Tibial nerve (tissue), 4 donors: ENCODE data around the gene OR7G1. TPM values are rescaled to one million over a fixed set of nuclear protein-coding genes. Genes with fewer than 3 reads are reported as not detected.

ENCODE experiments used
- DNase-seq, 2 donors: peaks; one replicate each; pipeline ENCODE4 v3.0.0-alpha.2; 2019; ENCODE audit warnings: low spot score in 2 of 2
- H3K27ac ChIP-seq, 4 donors: fragments of 200-600 bp; sonication (generic) in 3 of 4; one replicate each; pipeline ENCODE4 v1.5.1; 2017 to 2019; ENCODE audit warnings: mild to moderate bottlenecking in 1 of 4
- H3K27me3 ChIP-seq, 2 donors: fragments of 200-600 bp; sonication (generic) in 1 of 2; one replicate each; pipeline versions ENCODE4 v1.5.1 to v1.6.0; 2017 to 2019
- H3K36me3 ChIP-seq, 3 donors: fragments of 200-600 bp; sonication (generic); one replicate each; pipeline ENCODE4 v1.5.1; 2018 to 2019
- H3K4me1 ChIP-seq, 4 donors: fragments of 200-600 bp; sonication (generic) in 3 of 4; one replicate each; pipeline ENCODE4 v1.5.1; 2017 to 2019
- H3K4me3 ChIP-seq, 4 donors: fragments of 200-600 bp; sonication (generic) in 3 of 4; one replicate each; pipeline ENCODE4 v1.5.1; 2017 to 2019; ENCODE audit warnings: mild to moderate bottlenecking in 1 of 4, moderate library complexity in 1 of 4
- H3K9me3 ChIP-seq, 4 donors: fragments of 200-600 bp; sonication (generic) in 3 of 4; one replicate each; pipeline ENCODE4 v1.5.1; 2017 to 2019
- EP300 ChIP-seq, 2 donors: sonication (generic); formaldehyde crosslinking; IDR thresholded peaks; one replicate each; pipeline ENCODE4 v1.6.1; 2017; ENCODE audit warnings: antibody characterized with exemption in 2 of 2, mild to moderate bottlenecking in 1 of 2
- POLR2A ChIP-seq, 2 donors: fragments of 450-650 bp; IDR thresholded peaks; one replicate each; pipeline ENCODE4 v1.6.1; 2017; ENCODE audit warnings: antibody characterized with exemption in 2 of 2, mild to moderate bottlenecking in 2 of 2, moderate library complexity in 2 of 2
- WGBS, 2 donors: methylation state at CpG; one replicate each; pipeline ENCODE4 v1.1.5; 2018; 5-methylcytosine and 5-hydroxymethylcytosine counted together
- total RNA-seq, 4 donors: library from RNA; depleted of rRNA; stranded (reverse); fragments of >200 nt; gene quantifications; one replicate each; pipeline ENCODE4 v1.1.0, GENCODE V29; 2016
- TF ChIP-seq, protein P1 (sequence below), 5 experiments: fragments of 200-600 bp in 3 of 5; fragments of 450-650 bp in 2 of 5; sonication (generic) in 3 of 5; IDR thresholded peaks; one replicate each; pipeline ENCODE4 v1.5.1; 2016 to 2019; ENCODE audit warnings: antibody characterized with exemption in 5 of 5, mild to moderate bottlenecking in 3 of 5, moderate library complexity in 2 of 5

Gene OR7G1
- total RNA-seq, 4 donors from 2014 or later: not detected

DNA sequence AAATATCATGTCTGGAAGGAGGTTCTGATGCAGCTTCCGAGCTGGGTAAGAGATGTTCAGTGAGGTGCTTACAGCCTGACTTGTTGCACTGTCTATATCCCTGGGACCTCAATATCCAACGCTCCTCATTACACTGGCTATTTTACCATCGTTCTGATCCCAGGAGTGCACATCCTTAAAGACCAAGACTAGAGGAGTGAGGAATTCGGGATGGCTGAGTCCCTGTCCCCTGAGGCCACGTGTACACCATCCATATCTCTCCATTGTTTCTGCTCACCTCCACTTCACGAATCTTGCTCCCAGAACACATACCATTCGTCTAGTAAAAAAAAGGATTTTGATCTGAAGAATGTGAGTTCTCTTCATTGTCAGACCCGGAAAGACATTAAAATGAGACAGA lies 8.2 kb downstream of the OR7G1 start, which contains the start of gene OR7G2:
Gene OR7G2 (minus strand): TSS at position 101 of the 400 bp plus-strand sequence. CDS start 4,232 bp downstream, outside the sequence.
- H3K27ac ChIP-seq: no peak within 1 kb of the TSS
- H3K27me3 ChIP-seq: no peaks in the 10 kb centered on the region
- TF ChIP-seq, protein P1, sequence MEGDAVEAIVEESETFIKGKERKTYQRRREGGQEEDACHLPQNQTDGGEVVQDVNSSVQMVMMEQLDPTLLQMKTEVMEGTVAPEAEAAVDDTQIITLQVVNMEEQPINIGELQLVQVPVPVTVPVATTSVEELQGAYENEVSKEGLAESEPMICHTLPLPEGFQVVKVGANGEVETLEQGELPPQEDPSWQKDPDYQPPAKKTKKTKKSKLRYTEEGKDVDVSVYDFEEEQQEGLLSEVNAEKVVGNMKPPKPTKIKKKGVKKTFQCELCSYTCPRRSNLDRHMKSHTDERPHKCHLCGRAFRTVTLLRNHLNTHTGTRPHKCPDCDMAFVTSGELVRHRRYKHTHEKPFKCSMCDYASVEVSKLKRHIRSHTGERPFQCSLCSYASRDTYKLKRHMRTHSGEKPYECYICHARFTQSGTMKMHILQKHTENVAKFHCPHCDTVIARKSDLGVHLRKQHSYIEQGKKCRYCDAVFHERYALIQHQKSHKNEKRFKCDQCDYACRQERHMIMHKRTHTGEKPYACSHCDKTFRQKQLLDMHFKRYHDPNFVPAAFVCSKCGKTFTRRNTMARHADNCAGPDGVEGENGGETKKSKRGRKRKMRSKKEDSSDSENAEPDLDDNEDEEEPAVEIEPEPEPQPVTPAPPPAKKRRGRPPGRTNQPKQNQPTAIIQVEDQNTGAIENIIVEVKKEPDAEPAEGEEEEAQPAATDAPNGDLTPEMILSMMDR (IDR thresholded peaks at IDR 0.05): no peak
- no peak for TF ChIP-seq EP300 (IDR thresholded peaks at IDR 0.05)
- TF ChIP-seq POLR2A (IDR thresholded peaks at IDR 0.05): no peak
- no peaks in the 10 kb centered on the region for H3K4me1 ChIP-seq
- H3K36me3 ChIP-seq: no peaks in the 10 kb centered on the region
- peaks cover 0 to 2% (median 0%) of the 10 kb centered on the region in 4 donors for H3K9me3 ChIP-seq
- no peak for DNase-seq
- 61 to 64% methylated on average over 8 of the region's 8 CpGs for WGBS, 2 donors
- H3K4me3 ChIP-seq: no peak within 1 kb of the TSS

DNA sequence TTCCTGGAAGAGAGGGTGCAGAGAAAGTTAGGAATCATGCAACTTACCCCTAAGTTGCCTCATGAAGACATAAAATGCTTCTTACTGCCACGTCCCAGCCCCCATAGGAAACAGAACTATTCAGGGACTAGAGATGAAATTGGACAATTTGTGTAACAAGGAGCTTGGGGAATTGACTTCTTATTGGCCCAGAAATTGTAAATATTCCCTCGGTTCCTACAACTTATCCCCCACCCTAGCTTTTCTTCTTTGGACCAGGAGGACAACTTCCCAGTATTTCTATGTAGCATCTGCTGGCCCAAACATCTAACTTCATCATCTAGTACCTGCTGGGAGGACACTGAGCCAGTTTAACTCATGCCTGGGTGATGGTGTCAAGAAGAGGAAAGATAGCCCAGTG lies 28.8 kb downstream of the OR7G1 start, which contains the start of gene OR1M1:
Gene OR1M1 (plus strand): TSS at position 301 of the 400 bp plus-strand sequence. CDS start 6,184 bp downstream, outside the sequence.
- 39 to 58% methylated on average over 2 of the region's 2 CpGs for WGBS, 2 donors
- TF ChIP-seq POLR2A (IDR thresholded peaks at IDR 0.05) (no peak), EP300 (IDR thresholded peaks at IDR 0.05) (no peak)
- TF ChIP-seq, protein P1 (IDR thresholded peaks at IDR 0.05): no peak
- H3K9me3 ChIP-seq: no peaks in the 10 kb centered on the region

DNA sequence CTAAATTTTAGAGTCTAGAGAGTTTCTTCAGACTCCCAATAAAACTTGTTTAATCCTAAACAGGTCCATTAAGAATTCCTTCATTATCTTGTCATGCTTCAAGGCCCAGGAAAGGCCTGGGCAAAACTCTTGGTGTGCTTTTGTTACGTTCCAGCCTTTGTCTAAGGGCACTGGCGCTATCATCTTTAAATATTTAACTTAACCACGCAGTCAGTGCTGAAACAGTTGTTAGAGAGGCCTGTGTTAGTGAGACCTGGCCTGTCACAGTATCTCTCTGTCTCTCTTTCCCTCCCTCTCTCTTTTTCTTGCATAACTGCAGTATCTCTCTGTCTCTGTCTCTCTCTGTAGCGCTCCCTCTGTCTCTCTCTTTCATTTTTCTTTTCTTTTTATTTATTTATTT lies 36.9 kb downstream of the OR7G1 start:
- H3K4me1 ChIP-seq: peaks cover 0 to 7% (median 0%) of the 10 kb centered on the region in 4 donors
- WGBS, 2 donors: 83 to 85% methylated on average over 4 of the region's 4 CpGs

More for the DNA sequence above, 28.8 kb downstream of the OR7G1 start, which contains the start of gene OR1M1:
- no peak for DNase-seq
- Histone ChIP-seq H3K36me3 (no peaks in the 10 kb centered on the region), H3K27me3 (no peaks in the 10 kb centered on the region), H3K27ac (no peak within 1 kb of the TSS), H3K4me1 (no peaks in the 10 kb centered on the region), H3K4me3 (no peak within 1 kb of the TSS)

DNA sequence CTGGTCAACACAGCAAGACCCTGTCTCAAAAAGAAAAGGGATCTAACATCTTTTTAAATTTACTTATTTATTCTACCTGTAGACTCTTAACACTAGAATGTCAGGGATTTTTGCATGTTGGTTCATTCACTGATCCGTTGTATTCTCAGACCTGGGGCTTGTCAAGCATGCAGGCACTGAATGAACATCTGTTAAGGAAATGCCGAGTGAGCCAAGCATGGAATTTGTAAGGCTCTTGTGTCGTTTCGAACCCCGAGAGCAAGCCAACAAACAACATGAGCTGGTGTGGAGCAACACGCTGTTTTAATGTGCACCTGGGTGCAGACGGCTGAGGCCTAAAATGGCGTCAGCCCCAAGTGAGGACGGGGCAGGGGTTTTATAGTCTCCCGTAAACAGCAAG lies 38.7 kb downstream of the OR7G1 start:
- no peak overlapping the region for H3K27ac ChIP-seq
- TF ChIP-seq POLR2A (IDR thresholded peaks at IDR 0.05): no peak
- no peak for TF ChIP-seq EP300 (IDR thresholded peaks at IDR 0.05)
- TF ChIP-seq, protein P1 (IDR thresholded peaks at IDR 0.05): no peak

More for the DNA sequence above, 36.9 kb downstream of the OR7G1 start:
- no peak for DNase-seq
- Histone ChIP-seq H3K9me3 (no peaks in the 10 kb centered on the region), H3K27me3 (no peaks in the 10 kb centered on the region), H3K36me3 (no peaks in the 10 kb centered on the region), H3K4me3 (no peak overlapping the region), H3K27ac (no peak overlapping the region)
- TF ChIP-seq EP300 (IDR thresholded peaks at IDR 0.05) (no peak), POLR2A (IDR thresholded peaks at IDR 0.05) (no peak)
- TF ChIP-seq, protein P1 (IDR thresholded peaks at IDR 0.05): no peak

DNA sequence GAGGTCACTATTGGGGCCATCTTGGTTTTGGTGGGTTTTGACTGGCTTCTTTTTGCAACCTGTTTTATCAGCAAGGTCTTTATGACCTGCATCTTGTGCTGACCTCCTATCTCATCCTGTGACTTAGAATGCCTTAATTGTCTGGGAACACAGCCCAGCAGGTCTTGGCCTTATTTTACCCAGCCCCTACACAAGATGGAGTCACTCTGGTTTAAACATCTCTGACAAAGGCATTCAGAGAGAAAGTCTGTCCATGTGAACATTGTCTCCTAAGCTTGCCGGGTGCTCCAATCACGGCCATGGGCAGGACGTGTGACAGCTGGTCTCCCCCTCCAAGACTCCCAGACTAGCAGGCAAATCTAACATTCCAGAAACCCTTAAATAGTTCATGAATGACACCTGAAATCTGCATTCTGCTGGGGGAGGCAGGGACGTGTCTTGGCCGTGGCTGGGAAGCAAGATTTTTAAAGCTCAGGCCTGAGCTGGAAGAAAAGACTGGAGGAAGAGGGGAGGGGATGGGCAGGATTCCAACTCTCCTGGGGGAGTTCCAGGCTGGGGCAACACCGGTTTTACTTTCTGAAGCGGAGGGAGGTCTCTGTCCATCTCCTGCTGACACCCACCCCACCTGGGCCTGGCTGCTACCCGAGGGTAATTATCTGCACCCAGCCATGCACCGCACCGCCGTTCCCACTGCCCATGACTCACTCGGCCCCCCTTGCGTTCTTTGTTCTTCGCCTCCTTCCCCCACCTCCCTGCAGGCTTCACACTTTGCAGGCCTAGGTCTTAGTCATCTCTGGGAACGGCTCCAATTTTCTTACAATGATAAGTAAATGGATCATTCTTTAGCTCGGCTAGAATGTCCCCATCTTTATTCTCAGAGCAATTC lies 40.3 kb downstream of the OR7G1 start:
- Histone ChIP-seq H3K36me3 (no peaks in the 10 kb centered on the region), H3K27ac (no peak overlapping the region), H3K9me3 (no peaks in the 10 kb centered on the region), H3K4me1 (peaks cover 0 to 7% (median 0%) of the 10 kb centered on the region in 4 donors), H3K4me3 (no peak overlapping the region), H3K27me3 (no peaks in the 10 kb centered on the region)
- DNase-seq: peak; percentile 30 to 59
- WGBS, 2 donors: 14 to 23% methylated on average over 16 of the region's 16 CpGs
- no peak for TF ChIP-seq POLR2A (IDR thresholded peaks at IDR 0.05)
- TF ChIP-seq, protein P1 (IDR thresholded peaks at IDR 0.05): no peak
- TF ChIP-seq EP300 (IDR thresholded peaks at IDR 0.05): no peak

More for the DNA sequence above, 38.7 kb downstream of the OR7G1 start:
- DNase-seq: no peak
- Histone ChIP-seq H3K36me3 (no peaks in the 10 kb centered on the region), H3K4me3 (no peak overlapping the region), H3K4me1 (peaks cover 0 to 7% (median 0%) of the 10 kb centered on the region in 4 donors), H3K27me3 (no peaks in the 10 kb centered on the region), H3K9me3 (no peaks in the 10 kb centered on the region)
- WGBS, 2 donors: 54 to 59% methylated on average over 10 of the region's 10 CpGs
